SK-N-SH (cell line): ENCODE data around the gene HK1. TPM values are rescaled to one million over a fixed set of nuclear protein-coding genes. Genes with fewer than 3 reads are reported as not detected.

Experiments used
- CTCF ChIA-PET: fragments of 300-600, 350-600 bp; formaldehyde crosslinking; extraction: SDS; loops from one replicate; lab custom pipeline; 2021; lab: Yijun Ruan, JAX
- POLR2A ChIA-PET: fragments of 350-600 bp; sonication (Branson Sonifier 250); formaldehyde crosslinking; extraction: SDS; loops from one replicate; lab custom pipeline; 2020; ENCODE audit warnings: antibody characterized with exemption, inconsistent platforms; lab: Yijun Ruan, JAX
- DNase-seq: peaks from one replicate; pipeline ENCODE4 v3.0.0; 2012
- H2AFZ ChIP-seq: fragments of 200-600 bp; sonication (generic); 2 replicates; pipeline ENCODE4 v1.8.1; 2016; ENCODE audit warnings: antibody characterized with exemption, mild to moderate bottlenecking, low read depth
- H3F3A ChIP-seq: fragments of 200-600 bp; sonication (generic); replicated peaks from 2 replicates; pipeline ENCODE3; 2016; ENCODE audit warnings: antibody characterized with exemption, mild to moderate bottlenecking; ENCODE audit not compliant: insufficient read depth
- H3K27ac ChIP-seq, 2 experiments: fragments of 200-500 bp in 1 of 2; fragments of 200-600 bp in 1 of 2; sonication (Bioruptor generic) in 1 of 2; sonication (generic), shearing (Covaris generic) in 1 of 2; 2 replicates each; pipeline versions ENCODE4 v1.5.1 to v1.6.1; 2014 to 2016; ENCODE audit warnings: low read depth in 2 of 2, inconsistent platforms in 1 of 2, low read length in 1 of 2, mild to moderate bottlenecking in 1 of 2, mixed read lengths in 1 of 2
- H3K27me3 ChIP-seq: fragments of 200-600 bp; sonication (generic), shearing (Covaris generic); 2 replicates; pipeline ENCODE4 v1.6.1; 2016; ENCODE audit warnings: mixed run types; ENCODE audit not compliant: insufficient read depth
- H3K36me3 ChIP-seq, 2 experiments: fragments of 200-500 bp in 1 of 2; fragments of 200-600 bp in 1 of 2; sonication (Bioruptor generic) in 1 of 2; sonication (generic) in 1 of 2; replicated peaks in 1 of 2; 2 replicates each; pipeline versions ENCODE3 to v1.5.1; 2014 to 2016; ENCODE audit warnings: low read length in 1 of 2, mild to moderate bottlenecking in 1 of 2; ENCODE audit not compliant: insufficient read depth in 2 of 2, control insufficient read depth in 1 of 2
- H3K4me1 ChIP-seq, 2 experiments: fragments of 200-500 bp in 1 of 2; fragments of 200-600 bp in 1 of 2; sonication (Bioruptor generic) in 1 of 2; sonication (generic), shearing (Covaris generic) in 1 of 2; 2 replicates each; pipeline versions ENCODE4 v1.5.1 to v1.6.1; 2014 to 2016; ENCODE audit warnings: low read depth in 1 of 2, low read length in 1 of 2, mixed run types in 1 of 2; ENCODE audit not compliant: insufficient read depth in 2 of 2, control insufficient read depth in 1 of 2
- H3K4me2 ChIP-seq: fragments of 200-600 bp; sonication (generic), shearing (Covaris generic); 2 replicates; pipeline ENCODE4 v1.6.1; 2017; ENCODE audit warnings: mixed run types
- H3K4me3 ChIP-seq, 2 experiments: fragments of 200-500 bp in 1 of 2; fragments of 200-600 bp in 1 of 2; sonication (Bioruptor generic) in 1 of 2; sonication (generic), shearing (Covaris generic) in 1 of 2; 2 replicates each; pipeline versions ENCODE4 v1.5.1 to v1.8.1; 2014 to 2016; ENCODE audit warnings: low read depth in 2 of 2, inconsistent platforms in 1 of 2, low read length in 1 of 2, mild to moderate bottlenecking in 1 of 2, mixed read lengths in 1 of 2, moderate library complexity in 1 of 2
- H3K79me2 ChIP-seq: fragments of 200-600 bp; sonication (generic); 2 replicates; pipeline ENCODE4 v1.8.1; 2017; ENCODE audit warnings: mild to moderate bottlenecking; ENCODE audit not compliant: insufficient read depth
- H3K9ac ChIP-seq: fragments of 200-600 bp; sonication (generic); 2 replicates; pipeline ENCODE4 v1.6.1; 2017; ENCODE audit warnings: mixed run types
- H3K9me2 ChIP-seq: fragments of 200-600 bp; sonication (generic); 2 replicates; pipeline ENCODE4 v1.6.1; 2017; ENCODE audit warnings: mixed run types
- H3K9me3 ChIP-seq: fragments of 200-600 bp; sonication (generic); 2 replicates; pipeline ENCODE4 v1.6.1; 2017; ENCODE audit warnings: mixed run types, mild to moderate bottlenecking, moderate library complexity
- H4K20me1 ChIP-seq: fragments of 200-600 bp; sonication (generic); 2 replicates; pipeline ENCODE4 v1.6.1; 2017; ENCODE audit warnings: mild to moderate bottlenecking, mixed run types; ENCODE audit not compliant: insufficient read depth
- CHD2 ChIP-seq: fragments of 150-350 bp; IDR thresholded peaks from 2 replicates; pipeline ENCODE4 v1.6.1; 2018; ENCODE audit warnings: low read length; ENCODE audit not compliant: partially characterized antibody
- ELF1 ChIP-seq: IDR thresholded peaks from 2 replicates; pipeline ENCODE4 v1.4.0; 2012
- EP300 ChIP-seq, 2 experiments: IDR thresholded peaks; 2 replicates each; pipeline versions ENCODE4 v1.4.0 to v1.6.1; 2012; ENCODE audit warnings: borderline replicate concordance in 1 of 2, low read depth in 1 of 2, low read length in 1 of 2
- FOXJ3 ChIP-seq: sonication (generic); formaldehyde crosslinking; IDR thresholded peaks from 2 replicates; pipeline ENCODE4 v1.5.1; 2020; ENCODE audit warnings: mild to moderate bottlenecking, missing genetic modification reagents
- FOXM1 ChIP-seq: IDR thresholded peaks from 2 replicates; pipeline ENCODE4 v1.4.0; 2012; ENCODE audit warnings: low read depth, mild to moderate bottlenecking
- GABPA ChIP-seq: IDR thresholded peaks from 2 replicates; pipeline ENCODE4 v1.4.0; 2012; ENCODE audit warnings: low read depth, mild to moderate bottlenecking
- NFIC ChIP-seq: IDR thresholded peaks from 2 replicates; pipeline ENCODE4 v1.4.0; 2012; ENCODE audit warnings: borderline replicate concordance
- NRF1 ChIP-seq: IDR thresholded peaks from 2 replicates; pipeline ENCODE4 v1.6.1; 2012; ENCODE audit warnings: low read depth, mild to moderate bottlenecking, low read length
- POLR2AphosphoS5 ChIP-seq: IDR thresholded peaks from 2 replicates; pipeline ENCODE4 v1.6.1; 2012; ENCODE audit warnings: low read depth, low read length
- RAD21 ChIP-seq: IDR thresholded peaks from 2 replicates; pipeline ENCODE4 v1.6.1; 2012; ENCODE audit warnings: mild to moderate bottlenecking, low read length
- RFX5 ChIP-seq: IDR thresholded peaks from 2 replicates; pipeline ENCODE4 v1.6.1; 2012; ENCODE audit warnings: mild to moderate bottlenecking, improper control_type of control experiment, low read length
- RXRA ChIP-seq: IDR thresholded peaks from 2 replicates; pipeline ENCODE4 v1.4.0; 2012; ENCODE audit warnings: low read depth, mild to moderate bottlenecking, borderline replicate concordance
- SIN3A ChIP-seq: IDR thresholded peaks from 2 replicates; pipeline ENCODE4 v1.6.1; 2012; ENCODE audit warnings: low read depth, mild to moderate bottlenecking, low read length, moderate library complexity, borderline replicate concordance
- SMC3 ChIP-seq: IDR thresholded peaks from 2 replicates; pipeline ENCODE4 v1.6.1; 2012; ENCODE audit warnings: low read depth, low read length, improper control_type of control experiment
- TAF1 ChIP-seq: IDR thresholded peaks from 2 replicates; pipeline ENCODE4 v1.6.1; 2012; ENCODE audit warnings: low read depth, mild to moderate bottlenecking, low read length, moderate library complexity, borderline replicate concordance
- TCF12 ChIP-seq: IDR thresholded peaks from 2 replicates; pipeline ENCODE4 v1.4.0; 2012
- TEAD4 ChIP-seq: IDR thresholded peaks from 2 replicates; pipeline ENCODE4 v1.4.0; 2012; ENCODE audit warnings: mild to moderate bottlenecking, borderline replicate concordance; ENCODE audit not compliant: insufficient read depth
- YY1 ChIP-seq: IDR thresholded peaks from 2 replicates; pipeline ENCODE4 v1.4.0; 2012; ENCODE audit warnings: low read depth, mild to moderate bottlenecking
- WGBS: methylation state at CpG from one replicate; pipeline ENCODE4 v1.1.6; 2017; ENCODE audit warnings: low lambda C conversion rate; 5-methylcytosine and 5-hydroxymethylcytosine counted together
- polyA plus RNA-seq, 3 experiments: library from polyadenylated mRNA; depleted of rRNA; stranded (reverse); fragments of >200 nt; gene quantifications; 2 replicates each; pipeline ENCODE4 v1.2.3, GENCODE V29; 2012
- TF ChIP-seq, protein P1 (sequence below): IDR thresholded peaks from 2 replicates; pipeline ENCODE4 v1.4.0; 2012; ENCODE audit warnings: low read depth, borderline replicate concordance
- TF ChIP-seq, protein P2 (sequence below): IDR thresholded peaks from 2 replicates; pipeline ENCODE4 v1.4.0; 2012; ENCODE audit warnings: low read depth, borderline replicate concordance
- TF ChIP-seq, protein P3 (sequence below): IDR thresholded peaks from 2 replicates; pipeline ENCODE4; 2012
- TF ChIP-seq, protein P4 (sequence below): fragments of 150-350 bp; IDR thresholded peaks from 2 replicates; pipeline ENCODE4 v1.6.1; 2016; ENCODE audit warnings: mild to moderate bottlenecking, low read depth, low read length

HK1 gene
- polyA plus RNA-seq, 1 of the 3 experiments (the other 2 are of a cell fraction) = 38.7 TPM

DNA sequence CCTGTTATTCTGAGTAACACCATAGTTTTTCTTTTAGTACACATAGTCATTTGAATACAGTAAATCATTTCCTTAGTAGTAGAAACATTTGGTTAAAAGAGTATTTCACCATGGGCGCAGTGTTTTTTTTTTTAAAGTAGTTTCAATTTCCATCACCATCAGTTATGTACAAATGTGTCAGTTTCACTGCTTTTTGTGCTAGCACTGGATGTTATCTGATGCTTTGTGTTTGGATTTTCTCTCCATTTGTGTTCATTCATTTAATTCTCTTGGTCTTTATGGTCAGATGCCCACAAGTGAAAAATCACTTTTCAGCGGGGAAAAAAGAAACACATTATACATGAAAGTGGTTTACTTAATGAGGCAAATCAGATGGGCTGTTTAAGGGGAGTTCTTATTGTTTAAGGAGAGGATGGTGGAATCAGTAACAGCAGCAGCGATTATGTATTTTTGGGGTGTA, 16.0 kb upstream of the HK1 start:
- H3K9me2 ChIP-seq = no peaks in the 10 kb centered on the region
- H3K4me2 ChIP-seq = no peak overlapping the region
- no peak overlapping the region for H3K9ac ChIP-seq
- no peak overlapping the region for H2AFZ ChIP-seq
- no peak for DNase-seq
- no peaks in the 10 kb centered on the region for H3K36me3 ChIP-seq
- CTCF ChIA-PET = no interaction called here
- no peak overlapping the region for H3K4me3 ChIP-seq
- H4K20me1 ChIP-seq = no peaks in the 10 kb centered on the region
- POLR2A ChIA-PET = no interaction called here
- 81% methylated on average over 3 of the region's 3 CpGs for WGBS
- no peaks in the 10 kb centered on the region for H3K9me3 ChIP-seq
- no peaks in the 10 kb centered on the region for H3F3A ChIP-seq
- peaks cover 13% of the 10 kb centered on the region; the same call in 1 of the 2 replicates for H3K27me3 ChIP-seq
- no peaks in the 10 kb centered on the region for H3K79me2 ChIP-seq
- no peak overlapping the region for H3K27ac ChIP-seq
- TF ChIP-seq ELF1 (no peak), CHD2 (no peak), TAF1 (no peak), RXRA (no peak)
- TF ChIP-seq, protein P1, sequence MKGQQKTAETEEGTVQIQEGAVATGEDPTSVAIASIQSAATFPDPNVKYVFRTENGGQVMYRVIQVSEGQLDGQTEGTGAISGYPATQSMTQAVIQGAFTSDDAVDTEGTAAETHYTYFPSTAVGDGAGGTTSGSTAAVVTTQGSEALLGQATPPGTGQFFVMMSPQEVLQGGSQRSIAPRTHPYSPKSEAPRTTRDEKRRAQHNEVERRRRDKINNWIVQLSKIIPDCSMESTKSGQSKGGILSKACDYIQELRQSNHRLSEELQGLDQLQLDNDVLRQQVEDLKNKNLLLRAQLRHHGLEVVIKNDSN = no peak
- peaks cover 0 to 6% of the 10 kb centered on the region in 2 experiments; a peak in 1 of 4 replicates for H3K4me1 ChIP-seq

DNA sequence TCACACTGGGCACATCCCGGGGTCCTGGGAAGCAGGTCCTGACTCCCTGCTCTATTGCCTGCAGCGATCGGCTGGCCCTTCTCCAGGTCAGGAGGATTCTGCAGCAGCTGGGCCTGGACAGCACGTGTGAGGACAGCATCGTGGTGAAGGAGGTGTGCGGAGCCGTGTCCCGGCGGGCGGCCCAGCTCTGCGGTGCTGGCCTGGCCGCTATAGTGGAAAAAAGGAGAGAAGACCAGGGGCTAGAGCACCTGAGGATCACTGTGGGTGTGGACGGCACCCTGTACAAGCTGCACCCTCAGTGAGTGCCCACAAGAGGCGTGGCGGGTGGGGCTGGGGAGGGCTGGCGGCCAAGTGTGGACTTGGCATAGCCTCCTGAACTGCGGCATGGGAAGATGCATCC, 12.8 kb upstream of the HK1 start:
- no peaks in the 10 kb centered on the region for H3K79me2 ChIP-seq
- peaks cover 13% of the 10 kb centered on the region; the same call in 1 of the 2 replicates for H3K27me3 ChIP-seq
- no peak overlapping the region for H2AFZ ChIP-seq
- no peaks in the 10 kb centered on the region for H3K36me3 ChIP-seq
- DNase-seq = no peak
- no peaks in the 10 kb centered on the region for H4K20me1 ChIP-seq
- CTCF ChIA-PET = no interaction called here
- no peaks in the 10 kb centered on the region for H3K9me2 ChIP-seq
- no peak overlapping the region for H3K4me3 ChIP-seq
- 91% methylated on average over 13 of the region's 17 CpGs for WGBS
- H3K27ac ChIP-seq = no peak overlapping the region
- peaks cover 0 to under 1% of the 10 kb centered on the region in 2 experiments; a peak in 1 of 4 replicates for H3K4me1 ChIP-seq
- TF ChIP-seq SMC3 (no peak), GABPA (no peak), TEAD4 (no peak), NFIC (no peak), EP300 (IDR thresholded peaks at IDR 0.05; ENCODE audit: borderline replicate concordance in 1 of 2, low read depth in 1 of 2, low read length in 1 of 2) (no peak), YY1 (no peak), NRF1 (no peak), SIN3A (no peak), RAD21 (no peak), FOXJ3 (no peak), ELF1 (no peak), POLR2AphosphoS5 (no peak), TCF12 (no peak), FOXM1 (no peak), RFX5 (no peak)
- TF ChIP-seq, protein P2, sequence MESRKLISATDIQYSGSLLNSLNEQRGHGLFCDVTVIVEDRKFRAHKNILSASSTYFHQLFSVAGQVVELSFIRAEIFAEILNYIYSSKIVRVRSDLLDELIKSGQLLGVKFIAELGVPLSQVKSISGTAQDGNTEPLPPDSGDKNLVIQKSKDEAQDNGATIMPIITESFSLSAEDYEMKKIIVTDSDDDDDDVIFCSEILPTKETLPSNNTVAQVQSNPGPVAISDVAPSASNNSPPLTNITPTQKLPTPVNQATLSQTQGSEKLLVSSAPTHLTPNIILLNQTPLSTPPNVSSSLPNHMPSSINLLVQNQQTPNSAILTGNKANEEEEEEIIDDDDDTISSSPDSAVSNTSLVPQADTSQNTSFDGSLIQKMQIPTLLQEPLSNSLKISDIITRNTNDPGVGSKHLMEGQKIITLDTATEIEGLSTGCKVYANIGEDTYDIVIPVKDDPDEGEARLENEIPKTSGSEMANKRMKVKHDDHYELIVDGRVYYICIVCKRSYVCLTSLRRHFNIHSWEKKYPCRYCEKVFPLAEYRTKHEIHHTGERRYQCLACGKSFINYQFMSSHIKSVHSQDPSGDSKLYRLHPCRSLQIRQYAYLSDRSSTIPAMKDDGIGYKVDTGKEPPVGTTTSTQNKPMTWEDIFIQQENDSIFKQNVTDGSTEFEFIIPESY = no peak
- TF ChIP-seq, protein P3, sequence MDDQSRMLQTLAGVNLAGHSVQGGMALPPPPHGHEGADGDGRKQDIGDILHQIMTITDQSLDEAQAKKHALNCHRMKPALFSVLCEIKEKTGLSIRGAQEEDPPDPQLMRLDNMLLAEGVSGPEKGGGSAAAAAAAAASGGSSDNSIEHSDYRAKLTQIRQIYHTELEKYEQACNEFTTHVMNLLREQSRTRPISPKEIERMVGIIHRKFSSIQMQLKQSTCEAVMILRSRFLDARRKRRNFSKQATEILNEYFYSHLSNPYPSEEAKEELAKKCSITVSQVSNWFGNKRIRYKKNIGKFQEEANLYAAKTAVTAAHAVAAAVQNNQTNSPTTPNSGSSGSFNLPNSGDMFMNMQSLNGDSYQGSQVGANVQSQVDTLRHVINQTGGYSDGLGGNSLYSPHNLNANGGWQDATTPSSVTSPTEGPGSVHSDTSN = no peak
- TF ChIP-seq, protein P4, sequence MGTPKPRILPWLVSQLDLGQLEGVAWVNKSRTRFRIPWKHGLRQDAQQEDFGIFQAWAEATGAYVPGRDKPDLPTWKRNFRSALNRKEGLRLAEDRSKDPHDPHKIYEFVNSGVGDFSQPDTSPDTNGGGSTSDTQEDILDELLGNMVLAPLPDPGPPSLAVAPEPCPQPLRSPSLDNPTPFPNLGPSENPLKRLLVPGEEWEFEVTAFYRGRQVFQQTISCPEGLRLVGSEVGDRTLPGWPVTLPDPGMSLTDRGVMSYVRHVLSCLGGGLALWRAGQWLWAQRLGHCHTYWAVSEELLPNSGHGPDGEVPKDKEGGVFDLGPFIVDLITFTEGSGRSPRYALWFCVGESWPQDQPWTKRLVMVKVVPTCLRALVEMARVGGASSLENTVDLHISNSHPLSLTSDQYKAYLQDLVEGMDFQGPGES = no peak
- TF ChIP-seq, protein P1 = no peak
- TF ChIP-seq, all 33 proteins: peak for 0
- Histone ChIP-seq H3F3A (no peaks in the 10 kb centered on the region), H3K9me3 (no peaks in the 10 kb centered on the region), H3K9ac (no peak overlapping the region), H3K4me2 (no peak overlapping the region)
- POLR2A ChIA-PET = no interaction called here
